GM12873 (cell line): Measurements from ENCODE around the gene ADD1.

Experiments
- CTCF ChIP-seq: IDR thresholded peaks from 2 replicates; pipeline ENCODE4 v1.5.1; 2012; ENCODE audit warnings: low read depth, mild to moderate bottlenecking, moderate library complexity, low read length, control low read depth; ENCODE audit not compliant: insufficient read depth; ENCODE audit errors: missing control alignments

The ADD1 gene

GRCh38 chr4:2820216-2820982 lies 23.2 kb upstream of the ADD1 start:
- TF ChIP-seq CTCF: no peak

- no peak for TF ChIP-seq CTCF
Observed at GRCh38 chr4:2822461-2823300, 21.0 kb upstream of the ADD1 start.

DNA sequence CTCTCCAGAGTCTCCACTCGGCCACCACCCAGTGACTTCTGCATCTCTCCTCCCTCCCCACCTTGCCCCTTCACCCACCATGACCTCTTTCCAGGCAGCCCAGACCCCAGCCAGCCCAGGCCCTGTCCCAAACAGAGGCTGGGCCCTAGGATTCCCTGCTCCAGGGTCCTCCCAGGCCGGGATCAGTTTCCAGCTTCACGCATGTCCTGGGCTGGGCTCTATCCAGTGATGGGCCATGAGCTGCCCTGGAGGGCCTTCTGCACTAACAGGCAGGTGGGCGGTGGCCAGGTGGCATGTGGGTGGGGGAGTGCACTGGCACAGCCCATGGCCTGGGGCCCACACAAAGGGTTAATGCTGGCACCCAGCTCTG lies 20.4 kb upstream of the ADD1 start:
- no peak for TF ChIP-seq CTCF

DNA sequence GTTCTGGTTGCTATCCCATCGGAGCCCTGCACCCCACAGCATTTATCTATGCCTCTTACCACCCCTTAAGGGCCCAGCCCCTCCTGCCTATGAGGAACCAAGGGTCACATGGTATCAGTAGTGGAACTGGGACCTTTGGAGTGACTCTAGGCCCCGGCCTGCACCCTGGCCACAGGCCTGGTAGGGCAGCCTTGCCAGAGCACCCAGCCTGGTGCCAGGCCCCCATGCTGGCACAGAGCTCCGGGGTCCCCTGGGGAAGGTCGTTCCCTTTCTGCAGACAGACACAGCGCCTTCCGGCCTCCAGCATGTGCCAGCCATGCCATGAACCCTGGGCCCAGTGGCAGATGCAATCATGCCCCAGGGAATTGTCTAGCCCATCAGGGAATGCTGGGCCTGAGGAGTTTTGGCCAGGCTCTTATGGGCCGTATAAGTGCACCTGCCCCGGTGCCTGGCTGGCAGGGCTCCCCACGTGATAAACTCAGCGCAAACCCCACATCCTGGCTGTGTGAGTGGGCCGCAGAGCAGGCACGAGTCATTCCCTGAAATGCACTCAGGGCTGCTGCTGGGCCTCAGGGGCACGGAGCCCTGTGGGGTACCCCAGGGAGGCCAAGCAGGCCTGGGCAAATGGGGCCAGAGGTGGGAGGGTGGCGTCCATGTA lies 19.8 kb upstream of the ADD1 start:
- no peak for TF ChIP-seq CTCF

- TF ChIP-seq CTCF: no peak
Observed at GRCh38 chr4:2824329-2824835, 19.3 kb upstream of the ADD1 start.

DNA sequence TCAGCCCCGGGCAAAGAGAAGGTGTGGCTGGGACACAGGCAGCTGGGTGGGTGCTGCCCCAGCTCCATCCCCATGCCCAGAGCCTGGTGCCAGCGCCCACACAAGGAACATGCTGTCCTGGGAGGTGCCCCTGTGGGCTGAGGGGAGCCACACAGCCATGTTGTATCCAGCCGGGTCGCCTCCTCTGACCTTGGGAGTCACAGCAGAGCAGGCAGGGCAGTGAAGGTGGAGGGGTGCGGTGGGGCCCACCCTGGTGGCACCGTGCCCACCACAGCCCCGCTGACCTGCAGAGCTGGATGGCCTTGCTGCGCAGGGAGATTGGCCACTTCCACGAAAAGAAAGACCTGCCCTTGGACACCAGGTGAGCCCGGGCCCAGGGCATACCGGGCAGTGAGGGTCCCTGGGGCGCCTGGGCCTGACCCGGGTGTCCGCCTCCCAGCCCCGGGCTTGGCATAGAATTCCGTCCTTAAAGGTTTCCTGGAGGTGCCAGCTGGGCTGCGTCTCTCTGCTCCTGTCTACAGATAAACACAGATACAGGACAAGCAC lies 18.7 kb upstream of the ADD1 start:
- no peak for TF ChIP-seq CTCF
